Measurements from ENCODE around the gene CILP.
"Not testable (repeated sequence)": the region's sequence is repeated elsewhere in the genome, so short reads cannot be mapped to it uniquely, and the experiment has no call there.

The CILP gene

GRCh38 chr15:65189102-65189740, 22.1 kb downstream of the CILP start:
- peak; percentile 77 for DNase-seq

GRCh38 chr15:65188472-65188871, 22.8 kb downstream of the CILP start:
- not testable (repeated sequence) for DNase-seq

- DNase-seq: peak; percentile 97
Observed at GRCh38 chr15:65184868-65185717, 26.2 kb downstream of the CILP start, which contains the start of gene CLPX. TSS of gene CLPX (minus strand) at chr15:65185342. CDS start at chr15:65185153, 189 bp downstream.

GRCh38 chr15:65184305-65184867, 26.9 kb downstream of the CILP start:
- DNase-seq: peak; percentile 65

GRCh38 chr15:65183865-65184159, 27.5 kb downstream of the CILP start:
- DNase-seq: no peak

- no peak for DNase-seq
Observed at GRCh38 chr15:65182538-65182937, 28.7 kb downstream of the CILP start.

GRCh38 chr15:65181582-65182353, 29.5 kb downstream of the CILP start:
- not testable (repeated sequence) for DNase-seq

- DNase-seq: no peak
Observed at GRCh38 chr15:65180167-65180566, 31.1 kb downstream of the CILP start.

- DNase-seq: no peak
Observed at GRCh38 chr15:65177901-65178300, 33.4 kb downstream of the CILP start.

GRCh38 chr15:65176056-65176455, 35.2 kb downstream of the CILP start:
- no peak for DNase-seq

GRCh38 chr15:65175511-65175910, 35.8 kb downstream of the CILP start:
- no peak for DNase-seq

GRCh38 chr15:65174509-65174908, 36.8 kb downstream of the CILP start:
- no peak for DNase-seq

- DNase-seq: no peak
Observed at GRCh38 chr15:65172531-65172930, 38.7 kb downstream of the CILP start.

- no peak for DNase-seq
Observed at GRCh38 chr15:65171428-65171827, 39.8 kb downstream of the CILP start.

- DNase-seq: no peak
Observed at GRCh38 chr15:65165875-65166274, 45.4 kb downstream of the CILP start.

GRCh38 chr15:65164139-65164538, 47.1 kb downstream of the CILP start:
- no peak for DNase-seq

- no peak for DNase-seq
Observed at GRCh38 chr15:65163041-65163440, 48.2 kb downstream of the CILP start.

GRCh38 chr15:65156692-65157091, 54.6 kb downstream of the CILP start:
- no peak for DNase-seq

- no peak for DNase-seq
Observed at GRCh38 chr15:65154720-65155119, 56.6 kb downstream of the CILP start.

- DNase-seq: no peak
Observed at GRCh38 chr15:65147902-65148301, 63.4 kb downstream of the CILP start.

- no peak for DNase-seq
Observed at GRCh38 chr15:65146438-65146837, 64.8 kb downstream of the CILP start.

All from OCI-M1 (cell line).